Activated CD4-positive, CD25-positive, alpha-beta regulatory T cell treated with anti-CD3 and anti-CD28 coated beads, Interleukin-2, amount 50 U/mL, for 72 hours (primary cell): ENCODE measurements around the gene MARVELD2.
A peak's percentile ranks its signal among the peaks of the same experiment; 100 is the strongest.
"Not testable (repeated sequence)": the region's sequence is repeated elsewhere in the genome, so short reads cannot be mapped to it uniquely, and the experiment has no call there.

ENCODE experiments used
- DNase-seq: peaks from one replicate; pipeline ENCODE4 v3.0.0; 2021

The MARVELD2 gene, protein sequence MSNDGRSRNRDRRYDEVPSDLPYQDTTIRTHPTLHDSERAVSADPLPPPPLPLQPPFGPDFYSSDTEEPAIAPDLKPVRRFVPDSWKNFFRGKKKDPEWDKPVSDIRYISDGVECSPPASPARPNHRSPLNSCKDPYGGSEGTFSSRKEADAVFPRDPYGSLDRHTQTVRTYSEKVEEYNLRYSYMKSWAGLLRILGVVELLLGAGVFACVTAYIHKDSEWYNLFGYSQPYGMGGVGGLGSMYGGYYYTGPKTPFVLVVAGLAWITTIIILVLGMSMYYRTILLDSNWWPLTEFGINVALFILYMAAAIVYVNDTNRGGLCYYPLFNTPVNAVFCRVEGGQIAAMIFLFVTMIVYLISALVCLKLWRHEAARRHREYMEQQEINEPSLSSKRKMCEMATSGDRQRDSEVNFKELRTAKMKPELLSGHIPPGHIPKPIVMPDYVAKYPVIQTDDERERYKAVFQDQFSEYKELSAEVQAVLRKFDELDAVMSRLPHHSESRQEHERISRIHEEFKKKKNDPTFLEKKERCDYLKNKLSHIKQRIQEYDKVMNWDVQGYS

DNA sequence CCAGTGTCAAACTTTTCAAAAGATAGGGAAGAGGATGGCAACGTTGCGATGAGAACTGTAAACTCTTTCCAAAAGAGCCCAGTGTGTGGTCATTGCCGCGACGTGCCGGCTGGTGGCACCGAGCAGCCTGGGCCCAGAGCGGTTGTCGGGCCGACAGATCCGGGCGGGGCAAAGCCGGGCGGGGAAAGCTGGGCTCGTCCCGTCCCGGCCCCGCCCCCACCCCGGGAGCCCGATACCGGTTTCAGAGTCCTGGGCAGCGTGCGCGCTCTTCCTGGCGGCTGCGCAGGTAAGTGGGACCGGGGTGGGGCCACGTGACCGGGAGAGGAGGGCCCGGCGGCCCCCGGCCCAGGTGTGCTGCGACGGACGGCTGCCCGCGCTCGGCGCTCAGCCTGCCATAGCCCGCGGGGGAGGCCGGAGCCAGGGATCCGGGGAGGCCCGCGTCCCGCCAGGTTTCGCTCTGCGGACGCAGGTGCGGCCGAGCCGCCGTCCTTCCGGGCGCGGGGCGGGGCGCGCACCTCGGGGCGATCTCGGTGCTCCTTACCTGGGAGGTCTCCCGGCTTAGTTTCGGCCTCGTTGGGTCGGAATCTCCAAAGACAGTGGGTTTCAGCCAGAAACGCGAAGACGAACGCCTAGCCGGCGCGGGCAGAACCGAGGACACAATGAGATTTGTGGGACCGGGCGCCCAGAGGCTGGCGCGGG lies at the start of gene MARVELD2:
Gene MARVELD2 (plus strand): TSS at position 232 of the 699 bp plus-strand sequence. CDS start 4,270 bp downstream, outside the sequence.
- peak; percentile 54 for DNase-seq

DNA sequence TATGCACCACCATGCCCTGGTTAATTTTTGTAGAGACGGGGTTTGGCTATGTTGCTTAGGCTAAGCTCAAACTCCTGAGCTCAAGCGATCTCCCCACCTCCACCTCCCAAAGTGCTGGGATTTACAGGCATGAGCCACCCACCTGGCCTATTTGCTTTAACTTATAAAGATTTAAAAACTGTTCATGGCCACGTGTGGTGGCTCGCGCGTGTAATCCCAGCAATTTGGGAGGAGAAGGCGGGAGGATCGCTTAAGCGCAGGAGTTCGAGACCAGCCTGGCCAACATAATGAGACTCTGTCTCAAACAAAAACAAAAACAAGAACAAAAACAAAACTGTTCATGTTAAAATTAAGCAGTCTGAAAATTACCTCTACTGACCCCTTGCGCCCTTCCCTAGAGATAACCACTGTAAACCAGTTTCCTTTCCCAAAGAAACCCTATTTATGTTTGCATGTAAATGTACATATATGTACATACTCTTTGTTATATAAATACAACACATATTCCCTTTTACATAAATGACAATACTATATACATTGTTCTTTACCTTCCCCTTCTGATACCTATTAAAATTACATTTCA lies 47.1 kb upstream of the MARVELD2 start:
- DNase-seq = no peak

DNA sequence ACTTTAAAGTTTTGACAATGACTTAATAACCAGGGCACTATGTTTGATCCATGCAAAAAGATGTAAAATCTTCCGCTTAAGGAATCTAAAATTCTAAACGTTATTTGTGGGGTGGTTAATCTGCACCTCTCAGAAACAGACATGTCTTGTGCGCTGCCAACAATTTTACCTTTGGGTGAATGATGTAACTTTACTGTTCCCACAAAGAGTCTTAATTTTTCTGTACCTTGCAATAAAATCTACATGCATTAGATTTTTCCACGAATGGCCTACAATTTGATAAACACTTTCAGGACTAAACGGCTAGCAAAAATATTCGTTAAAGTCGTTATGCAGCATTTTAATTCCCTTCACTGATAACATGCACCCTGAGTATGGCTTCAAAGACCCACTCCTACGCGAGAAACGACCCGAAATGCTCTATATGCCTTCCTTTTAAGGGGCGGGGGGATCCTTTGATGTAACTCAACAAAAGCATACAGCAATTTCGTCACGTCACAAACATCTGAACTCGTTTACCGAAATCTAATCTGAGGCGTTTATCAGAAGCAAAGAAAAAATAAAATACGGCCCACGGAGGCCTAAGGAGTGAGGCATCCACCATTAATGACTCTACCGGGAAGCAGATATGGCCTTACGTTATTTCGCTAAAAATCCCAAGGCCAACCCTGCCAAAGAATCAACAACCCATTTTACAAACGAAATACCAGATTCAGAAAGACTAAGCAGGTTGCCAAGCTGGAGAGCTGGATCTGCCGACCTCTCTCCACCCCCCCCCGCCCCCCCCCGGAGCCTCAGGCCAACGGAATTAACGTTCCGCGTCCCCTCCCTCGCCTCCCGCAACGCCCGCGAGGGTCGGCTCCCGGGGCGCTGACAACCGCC lies 46.2 kb upstream of the MARVELD2 start:
- DNase-seq = no peak

DNA sequence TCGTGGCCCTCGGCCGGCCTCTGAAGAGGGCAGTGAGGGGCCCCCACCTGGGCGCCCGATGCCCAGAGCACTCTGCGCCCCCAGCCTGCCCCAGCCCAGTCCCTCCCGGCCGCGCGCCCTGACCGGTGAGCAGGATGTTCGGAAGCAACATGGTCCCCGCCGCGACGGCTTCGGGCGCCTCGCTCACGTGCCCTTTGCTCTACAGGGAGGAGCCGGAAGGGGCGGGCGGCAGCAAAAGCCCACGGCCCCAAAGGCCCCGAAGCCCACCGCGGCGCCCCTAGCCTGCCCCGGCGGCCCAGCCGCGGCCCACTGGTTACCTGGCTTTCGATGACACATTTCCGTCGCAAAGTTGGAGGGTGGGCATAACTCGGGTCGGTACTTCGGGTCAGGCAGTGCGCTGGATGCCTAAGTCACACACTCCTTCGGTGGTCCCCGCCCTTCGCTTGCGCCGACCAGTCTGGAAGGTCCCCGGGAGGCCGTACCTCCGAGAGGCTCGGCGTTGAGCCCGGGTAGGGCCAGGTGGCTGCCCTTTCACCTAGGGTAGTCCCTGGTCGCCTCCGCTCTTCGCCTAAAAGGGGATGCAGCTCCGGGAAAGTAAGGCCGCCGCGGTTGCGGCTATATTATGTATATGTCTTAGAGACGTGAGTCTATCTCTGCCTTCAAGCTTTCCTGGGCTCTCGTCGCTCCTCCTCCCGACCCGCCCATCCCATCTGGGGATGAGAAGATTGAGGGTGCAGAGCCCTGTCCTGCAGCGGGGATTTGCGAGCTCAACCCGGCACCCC lies 45.4 kb upstream of the MARVELD2 start, which contains the start of the genes AK6, RAD17 and TAF9:
Gene AK6 (minus strand): TSS at position 181 of the 782 bp plus-strand sequence. CDS start 30 bp downstream, at position 151.
Gene RAD17 (plus strand): TSS at position 479 of the 782 bp plus-strand sequence. CDS start 2,391 bp downstream, outside the sequence.
Gene TAF9 (minus strand): TSS at position 181 of the 782 bp plus-strand sequence. CDS start 3,783 bp downstream, outside the sequence.
- DNase-seq = peak; percentile 90

DNA sequence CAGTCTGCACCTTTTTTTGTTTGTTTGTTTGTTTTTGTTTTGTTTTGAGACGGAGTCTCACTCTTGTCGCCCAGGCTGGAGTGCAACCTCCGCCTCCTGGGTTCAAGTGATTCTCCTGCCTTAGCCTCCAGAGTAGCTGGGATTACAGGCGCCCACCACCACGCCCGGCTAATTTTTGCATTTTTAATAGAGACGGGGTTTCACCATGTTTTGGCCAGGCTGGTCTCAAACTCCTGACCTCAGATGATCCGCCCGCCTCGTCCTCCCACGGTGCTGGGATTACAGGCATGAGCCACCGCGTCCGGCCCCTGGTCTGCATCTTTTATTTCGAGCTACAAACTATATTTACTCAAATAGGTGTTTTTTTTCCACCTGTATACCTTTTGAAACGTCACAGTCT lies 44.6 kb upstream of the MARVELD2 start:
- peak; percentile 32 for DNase-seq

DNA sequence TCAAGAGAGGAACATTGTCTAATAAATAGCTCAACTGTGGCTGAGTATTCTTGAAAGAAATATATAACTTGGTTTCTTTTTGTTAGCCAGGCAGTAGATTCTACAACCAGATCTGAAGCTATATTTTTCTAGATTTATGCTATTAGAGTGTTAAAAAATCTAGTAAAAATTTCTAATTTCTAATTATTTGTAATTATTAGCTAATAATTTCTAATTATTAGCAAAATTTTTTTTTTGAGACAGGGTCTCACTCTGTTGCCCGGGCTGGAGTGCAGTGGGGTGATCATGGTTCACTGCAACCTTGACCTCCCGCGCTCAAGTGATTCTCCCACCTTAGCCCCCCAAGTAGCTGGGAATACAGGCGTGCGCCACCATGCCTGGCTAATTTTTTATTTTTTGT lies 42.5 kb upstream of the MARVELD2 start:
- DNase-seq = no peak

DNA sequence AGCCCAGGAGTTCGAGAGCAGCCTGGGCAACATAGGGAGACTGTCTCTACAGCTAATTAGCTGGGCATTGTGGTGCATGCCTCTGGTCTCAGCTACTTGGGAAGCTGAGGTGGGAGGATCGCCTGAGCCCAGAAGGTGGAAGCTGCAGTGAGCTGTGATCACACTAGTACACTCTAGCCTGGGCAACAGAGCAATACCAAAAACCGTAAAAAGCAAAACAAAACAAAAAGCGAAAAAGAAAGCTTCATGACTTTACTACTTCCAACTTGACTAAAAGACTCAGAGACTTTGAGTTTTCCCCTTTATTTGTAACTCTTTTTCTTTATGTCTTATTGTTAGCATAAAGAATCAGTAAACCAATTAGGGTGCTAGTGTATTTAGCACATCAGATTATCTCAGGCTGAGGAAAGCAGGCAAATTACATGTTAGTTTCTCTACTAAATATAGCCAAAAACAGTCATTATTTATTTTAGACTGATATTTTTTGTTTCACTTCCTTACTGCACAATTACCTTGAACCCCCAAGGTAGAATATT lies 39.9 kb upstream of the MARVELD2 start:
- DNase-seq = no peak

DNA sequence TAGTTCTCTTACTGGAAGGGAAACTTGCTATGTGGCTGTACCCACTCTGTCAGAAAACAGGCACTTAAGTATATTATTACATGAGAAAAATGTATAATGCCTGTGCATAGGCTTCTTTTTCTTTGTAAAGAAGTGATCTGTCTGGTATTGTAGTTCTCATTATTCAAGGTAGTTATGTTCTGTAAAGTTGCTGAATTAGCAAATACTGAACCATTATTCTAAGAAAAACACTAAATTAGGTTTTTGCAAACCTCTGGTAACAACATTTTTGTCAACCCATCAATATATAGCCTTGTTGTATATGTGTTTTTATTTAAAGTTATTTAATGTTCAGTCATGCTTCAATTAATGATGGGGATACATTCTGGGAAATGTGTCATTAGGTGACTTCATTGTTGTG lies 36.5 kb upstream of the MARVELD2 start:
- DNase-seq = no peak

DNA sequence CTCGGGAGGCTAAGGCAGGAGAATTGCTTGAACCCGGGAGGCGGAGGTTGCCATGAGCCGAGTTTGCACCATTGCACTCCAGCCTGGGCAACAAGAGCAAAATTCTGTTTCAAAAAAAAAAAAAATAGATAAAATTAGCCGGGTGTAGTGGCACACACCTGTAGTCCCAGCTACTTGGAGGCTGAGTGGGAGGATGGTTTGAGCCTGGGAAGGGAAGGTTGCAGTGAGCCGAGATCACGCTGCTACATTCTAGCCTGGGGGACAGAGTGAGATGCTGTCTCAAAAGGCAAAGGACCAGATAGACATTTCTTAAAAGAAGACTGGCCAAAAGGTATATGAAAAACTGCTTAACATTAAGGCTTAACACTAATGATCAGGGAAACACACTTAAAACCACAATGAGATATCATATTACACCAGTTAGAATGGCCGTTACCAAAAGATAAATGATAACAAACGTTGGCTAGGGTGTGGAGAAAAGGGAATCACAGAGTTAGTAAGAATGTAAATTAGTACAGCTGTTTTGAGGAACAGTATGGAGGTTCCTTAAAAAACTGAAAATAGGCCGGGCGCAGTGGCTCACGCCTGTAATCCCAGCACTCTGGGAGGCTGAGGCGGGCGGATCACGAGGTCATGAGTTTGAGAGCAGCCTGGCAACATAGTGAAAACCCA lies 10.1 kb upstream of the MARVELD2 start:
- no peak for DNase-seq

DNA sequence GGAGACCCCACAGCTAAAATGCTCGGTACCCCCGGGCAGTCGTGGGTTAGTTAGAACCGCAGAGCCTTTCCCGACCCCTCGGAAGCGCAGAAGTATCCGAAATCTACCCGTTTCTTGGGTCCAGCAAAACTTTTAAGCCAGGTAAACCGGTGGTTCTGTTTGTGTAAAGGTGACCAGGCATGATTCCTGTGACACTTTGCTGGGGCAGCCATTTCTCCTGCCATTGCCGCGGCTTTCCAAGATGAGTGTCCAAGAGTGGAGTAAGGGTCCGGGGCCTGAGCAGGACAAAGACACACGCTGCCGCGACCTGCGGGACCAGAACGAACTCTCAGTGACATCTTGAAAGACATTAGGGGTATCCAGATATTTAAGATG lies 655 bp downstream of the MARVELD2 start:
- DNase-seq = no peak

DNA sequence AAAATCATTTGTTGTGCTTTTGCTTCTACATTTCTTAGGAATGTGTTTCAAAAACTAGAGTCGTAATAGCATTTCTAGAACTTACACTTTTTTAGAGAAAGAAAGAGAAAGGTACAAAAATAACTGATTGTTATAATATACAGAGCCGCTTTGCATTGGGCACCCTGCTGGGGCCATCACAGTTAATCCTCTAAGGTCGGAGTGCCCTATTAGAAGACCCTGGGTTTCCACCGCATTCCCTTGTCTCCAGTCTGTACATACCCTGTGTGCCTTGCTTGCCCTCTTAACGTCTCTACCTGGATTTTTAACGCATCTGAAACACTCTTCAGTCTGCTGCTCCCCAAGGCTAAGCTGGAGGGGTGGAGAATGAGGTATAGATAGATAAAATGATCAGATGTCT lies 1.3 kb downstream of the MARVELD2 start:
- no peak for DNase-seq

DNA sequence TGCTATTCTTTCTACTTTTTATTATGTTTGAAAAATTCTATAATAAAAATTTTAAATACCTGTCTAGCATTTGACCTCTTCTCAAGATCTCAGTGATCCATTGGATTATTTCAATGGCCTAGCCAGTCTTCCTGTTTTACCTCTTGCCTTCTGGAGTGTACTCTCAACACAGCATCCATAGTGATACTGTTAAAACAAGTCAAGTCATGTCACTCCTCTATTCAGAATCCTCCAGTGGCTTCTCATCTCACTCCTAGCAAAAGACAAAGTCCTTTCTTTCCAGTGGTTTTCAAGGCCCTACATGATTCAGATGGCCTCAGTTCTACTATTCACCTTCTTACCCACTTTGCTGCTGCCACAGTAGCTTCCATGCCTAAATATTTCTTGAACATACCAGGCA lies 1.8 kb downstream of the MARVELD2 start:
- no peak for DNase-seq

DNA sequence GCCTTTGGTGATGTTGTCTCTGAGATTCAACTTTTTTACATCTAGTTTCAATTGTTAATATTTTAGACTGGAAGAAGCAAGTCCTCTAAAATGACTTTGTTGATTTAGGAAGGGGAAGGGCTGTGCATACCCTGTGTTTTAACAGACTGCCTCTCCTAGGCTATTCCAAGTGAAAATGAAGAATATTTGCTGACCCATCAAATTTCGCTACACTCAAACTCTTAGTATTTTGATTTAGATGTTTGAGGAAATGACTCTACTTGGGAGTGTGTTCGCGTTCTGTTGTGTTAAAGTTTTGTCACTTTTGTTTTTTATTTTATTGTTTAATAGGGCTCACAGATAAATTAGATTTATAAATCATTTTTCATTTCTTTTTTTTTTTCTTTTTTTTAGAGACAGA lies 3.6 kb downstream of the MARVELD2 start:
- no peak for DNase-seq

DNA sequence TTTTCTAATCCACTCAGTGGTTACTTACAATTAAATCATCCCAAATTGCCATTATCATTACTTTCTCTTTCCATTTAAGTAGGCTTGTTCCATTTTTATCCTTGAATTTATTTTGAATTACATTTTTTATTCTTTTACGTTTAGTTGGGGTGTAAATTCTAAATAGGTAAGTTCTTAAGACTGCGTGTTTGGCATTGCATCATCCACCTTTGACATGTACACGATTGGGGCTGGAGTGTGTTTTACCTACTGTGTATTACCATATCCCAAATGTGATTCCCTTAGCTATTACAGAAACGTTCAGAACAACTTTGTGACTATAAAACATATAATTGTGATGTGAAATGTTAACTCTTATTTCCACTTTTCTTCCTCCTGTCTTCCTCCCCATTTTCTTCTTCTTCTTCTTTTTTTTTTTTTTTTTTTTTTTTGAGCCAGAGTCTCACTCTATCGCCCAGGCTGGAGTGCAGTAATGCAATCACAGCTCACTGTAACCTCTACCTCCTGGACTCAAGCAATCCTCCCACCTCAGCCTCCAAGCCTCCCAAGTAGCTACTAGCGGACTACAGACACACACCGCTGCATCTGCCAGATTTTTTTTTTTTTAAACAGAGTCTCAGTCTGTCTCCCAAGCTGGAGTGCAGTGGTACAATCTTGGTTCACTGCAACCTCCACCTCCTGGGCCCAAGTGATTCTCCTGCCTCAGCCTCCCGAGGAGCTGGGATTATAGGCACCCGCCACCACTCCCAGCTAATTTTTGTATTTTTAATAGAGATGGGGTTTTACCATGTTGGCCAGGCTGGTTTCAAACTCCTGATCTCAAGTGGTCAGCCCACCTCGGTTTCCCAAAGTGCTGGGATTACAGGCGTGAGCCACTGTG lies 16.7 kb downstream of the MARVELD2 start:
- no peak for DNase-seq

DNA sequence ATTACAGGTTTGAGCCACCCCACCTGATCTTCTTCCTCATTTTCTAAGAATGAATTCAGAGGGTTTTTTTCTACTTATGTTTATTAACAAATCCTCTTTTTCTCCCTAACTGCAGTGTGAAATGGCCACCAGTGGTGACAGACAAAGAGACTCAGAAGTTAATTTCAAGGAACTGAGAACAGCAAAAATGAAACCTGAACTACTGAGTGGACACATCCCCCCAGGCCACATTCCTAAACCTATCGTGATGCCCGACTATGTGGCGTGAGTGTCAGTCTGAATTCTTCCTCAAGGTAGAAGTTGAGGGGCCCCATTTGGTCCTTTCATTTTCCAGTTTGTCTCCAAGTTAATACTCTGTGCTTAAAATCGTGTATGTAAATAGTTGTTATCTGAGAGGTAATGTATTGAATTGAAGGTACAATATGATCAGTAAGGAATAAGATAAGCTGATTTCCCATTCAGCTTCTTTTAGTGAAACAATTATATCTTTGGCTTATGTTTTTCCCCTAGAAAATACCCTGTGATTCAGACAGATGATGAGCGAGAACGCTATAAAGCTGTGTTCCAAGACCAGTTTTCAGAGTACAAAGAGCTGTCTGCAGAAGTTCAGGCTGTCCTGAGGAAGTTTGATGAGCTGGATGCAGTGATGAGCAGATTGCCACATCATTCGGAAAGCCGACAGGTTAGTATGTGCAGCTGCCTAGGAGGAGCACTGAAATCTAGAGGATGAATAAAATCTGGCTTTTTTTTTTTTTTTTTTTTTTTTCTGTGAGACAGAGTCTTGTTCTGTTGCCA lies 17.7 kb downstream of the MARVELD2 start:
- no peak for DNase-seq

DNA sequence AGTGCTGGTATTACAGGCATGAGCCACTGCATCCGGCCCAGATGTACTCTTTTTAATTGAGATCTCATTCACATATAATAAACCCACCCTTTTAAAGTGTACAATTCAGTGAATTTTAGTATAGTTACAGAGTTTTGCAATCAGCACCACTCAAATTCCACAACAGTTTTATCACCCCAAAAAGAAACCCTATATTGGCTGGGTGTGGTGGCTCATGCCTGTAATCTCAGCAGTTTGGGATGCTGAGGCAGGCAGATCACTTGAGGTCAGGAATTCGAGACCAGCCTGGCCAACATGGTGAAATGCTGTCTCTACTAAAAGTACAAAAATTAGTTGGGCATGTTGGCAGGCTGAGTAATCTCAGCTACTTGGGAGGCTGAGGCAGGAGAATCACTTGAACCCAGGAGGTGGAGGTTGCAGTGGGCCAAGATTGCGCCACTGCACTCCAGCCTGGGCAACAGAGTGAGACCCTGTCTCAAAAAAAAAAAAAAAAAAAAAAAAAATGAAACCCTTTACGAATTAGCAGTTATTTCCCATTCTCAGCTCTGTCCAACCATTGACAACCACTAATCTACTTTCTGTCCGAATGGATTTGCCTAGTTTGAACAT lies 20.5 kb downstream of the MARVELD2 start:
- not testable (repeated sequence) for DNase-seq

DNA sequence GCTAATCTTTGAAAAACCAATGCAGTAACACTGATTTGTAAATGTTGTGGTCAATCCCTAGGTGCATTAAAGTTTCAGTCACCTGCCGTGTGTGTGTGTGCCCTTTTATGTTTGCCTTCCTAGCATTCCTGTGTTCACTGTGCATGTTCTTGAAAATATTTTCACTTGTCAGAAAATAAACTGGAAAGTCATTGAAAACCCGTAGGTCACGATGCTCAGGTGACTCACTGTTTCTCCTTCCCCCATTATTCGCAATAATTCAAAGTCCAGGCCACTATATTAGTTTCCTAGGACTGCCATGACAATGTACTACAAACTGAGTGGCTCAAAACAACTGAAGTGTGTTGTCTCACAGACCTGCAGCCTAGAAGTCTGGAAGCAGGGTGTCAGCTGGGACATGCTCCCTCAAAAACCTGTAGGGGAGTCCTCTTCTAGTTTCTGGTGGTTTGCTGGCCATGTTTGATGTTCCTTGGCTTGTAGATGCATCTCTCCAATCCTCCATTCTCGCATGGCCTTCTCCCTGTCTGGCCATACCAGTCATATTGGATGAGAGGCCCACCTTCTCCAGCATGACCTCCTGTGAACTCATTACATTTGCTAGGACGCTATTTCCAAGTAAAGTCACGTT lies 29.3 kb downstream of the MARVELD2 start:
- DNase-seq = no peak

DNA sequence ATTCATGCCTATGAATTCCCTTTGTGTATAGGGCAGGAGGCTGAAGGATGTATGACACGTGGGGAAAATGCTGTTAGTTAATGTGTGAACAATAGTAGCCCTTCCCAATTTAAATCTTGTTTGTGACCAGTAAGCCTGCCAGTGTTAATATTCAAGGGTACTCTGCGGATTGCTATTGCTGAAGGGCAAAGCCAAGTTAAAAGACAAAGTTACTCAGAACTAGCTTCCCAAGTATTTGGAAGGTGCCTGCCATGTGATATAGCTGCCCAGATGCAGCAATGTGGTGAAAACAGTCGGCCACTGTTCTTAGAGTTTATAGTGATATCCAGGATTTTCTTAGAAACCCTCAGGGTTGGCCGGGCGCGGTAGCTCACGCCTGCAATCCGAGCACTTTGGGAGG lies 34.6 kb downstream of the MARVELD2 start:
- no peak for DNase-seq
